Measurements from ENCODE around the gene NDUFA13.

DNA sequence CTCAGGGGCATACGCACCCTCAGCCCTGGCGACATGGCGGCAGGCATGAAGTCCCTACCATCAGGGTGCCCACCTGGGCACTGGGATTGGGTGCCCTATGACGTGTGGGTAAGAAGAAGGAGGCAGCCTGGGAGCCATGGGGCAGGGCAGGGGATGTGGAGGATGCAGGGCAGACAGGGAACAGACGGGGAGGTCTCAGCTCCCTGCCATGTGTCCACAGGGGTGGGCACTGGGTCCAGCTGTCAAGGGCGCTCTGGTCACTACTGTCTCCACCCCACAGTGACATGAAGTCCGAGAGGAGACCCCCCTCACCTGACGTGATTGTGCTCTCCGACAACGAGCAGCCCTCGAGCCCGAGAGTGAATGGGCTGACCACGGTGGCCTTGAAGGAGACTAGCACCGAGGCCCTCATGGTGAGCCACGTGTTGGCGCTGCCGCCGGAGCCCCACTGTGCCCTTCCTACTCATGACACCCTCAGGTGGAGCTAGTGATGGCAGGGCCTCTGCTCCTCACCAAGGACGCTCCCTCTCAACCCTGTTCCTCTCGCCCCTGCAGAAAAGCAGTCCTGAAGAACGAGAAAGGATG is 23.9 kb upstream of the NDUFA13 start:
- TF ChIP-seq, protein P1, sequence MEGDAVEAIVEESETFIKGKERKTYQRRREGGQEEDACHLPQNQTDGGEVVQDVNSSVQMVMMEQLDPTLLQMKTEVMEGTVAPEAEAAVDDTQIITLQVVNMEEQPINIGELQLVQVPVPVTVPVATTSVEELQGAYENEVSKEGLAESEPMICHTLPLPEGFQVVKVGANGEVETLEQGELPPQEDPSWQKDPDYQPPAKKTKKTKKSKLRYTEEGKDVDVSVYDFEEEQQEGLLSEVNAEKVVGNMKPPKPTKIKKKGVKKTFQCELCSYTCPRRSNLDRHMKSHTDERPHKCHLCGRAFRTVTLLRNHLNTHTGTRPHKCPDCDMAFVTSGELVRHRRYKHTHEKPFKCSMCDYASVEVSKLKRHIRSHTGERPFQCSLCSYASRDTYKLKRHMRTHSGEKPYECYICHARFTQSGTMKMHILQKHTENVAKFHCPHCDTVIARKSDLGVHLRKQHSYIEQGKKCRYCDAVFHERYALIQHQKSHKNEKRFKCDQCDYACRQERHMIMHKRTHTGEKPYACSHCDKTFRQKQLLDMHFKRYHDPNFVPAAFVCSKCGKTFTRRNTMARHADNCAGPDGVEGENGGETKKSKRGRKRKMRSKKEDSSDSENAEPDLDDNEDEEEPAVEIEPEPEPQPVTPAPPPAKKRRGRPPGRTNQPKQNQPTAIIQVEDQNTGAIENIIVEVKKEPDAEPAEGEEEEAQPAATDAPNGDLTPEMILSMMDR (IDR thresholded peaks at IDR 0.05) = no peak
- TF ChIP-seq POLR2A (IDR thresholded peaks at IDR 0.05) (no peak), POLR2AphosphoS5 (IDR thresholded peaks at IDR 0.05) (no peak)
